ENCODE results near the gene CEP78. TPM values are rescaled to one million over a fixed set of nuclear protein-coding genes. Genes with fewer than 3 reads are reported as not detected.

Gene CEP78
- total RNA-seq, 1 donor from 2014 or later: 13.9 TPM

DNA sequence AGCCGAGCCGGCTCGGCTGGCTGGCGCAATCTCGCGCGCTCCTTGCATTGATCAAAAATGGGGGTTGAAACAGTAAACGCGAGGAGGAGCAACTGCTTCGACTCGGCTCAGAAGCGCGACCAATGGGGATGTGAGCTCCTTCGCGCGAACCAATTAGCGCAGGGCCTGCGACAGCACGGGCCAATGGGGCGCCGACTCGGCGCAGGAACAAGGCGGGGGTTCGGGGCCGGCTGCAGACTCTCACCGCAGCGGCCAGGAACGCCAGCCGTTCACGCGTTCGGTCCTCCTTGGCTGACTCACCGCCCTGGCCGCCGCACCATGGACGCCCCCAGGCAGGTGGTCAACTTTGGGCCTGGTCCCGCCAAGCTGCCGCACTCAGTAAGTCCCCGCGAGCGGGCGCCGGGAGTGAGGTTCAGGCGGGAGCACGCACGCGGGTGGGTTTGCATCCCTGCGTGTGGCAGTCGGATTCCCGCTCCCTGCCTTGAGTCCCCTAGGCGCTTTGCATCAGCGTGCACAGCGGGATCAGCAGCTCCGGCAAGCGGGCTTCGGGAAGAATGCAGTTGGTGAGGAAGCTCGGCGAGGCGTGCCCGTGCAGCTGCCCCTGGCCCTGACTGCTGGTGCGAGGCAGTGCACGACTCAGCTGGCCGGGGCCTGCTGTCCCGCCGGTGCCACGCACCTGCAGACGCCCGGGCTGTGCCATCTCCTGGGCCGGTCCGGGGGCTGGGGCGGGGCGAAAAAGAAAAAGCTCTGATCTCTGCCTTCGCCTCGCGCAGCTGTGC, 61.2 kb downstream of the CEP78 start, which contains the start of gene PSAT1:
Gene PSAT1, plus strand, starts transcription at position 233 of the 779 bp plus-strand sequence. Its CDS starts 86 bp downstream, at position 319.
- H3K27me3 Mint-ChIP-seq (ENCODE audit: unreplicated experiment): no peaks in the 10 kb centered on the region
- H3K9me3 Mint-ChIP-seq (ENCODE audit: unreplicated experiment): no peaks in the 10 kb centered on the region
- TF ChIP-seq, protein P1, sequence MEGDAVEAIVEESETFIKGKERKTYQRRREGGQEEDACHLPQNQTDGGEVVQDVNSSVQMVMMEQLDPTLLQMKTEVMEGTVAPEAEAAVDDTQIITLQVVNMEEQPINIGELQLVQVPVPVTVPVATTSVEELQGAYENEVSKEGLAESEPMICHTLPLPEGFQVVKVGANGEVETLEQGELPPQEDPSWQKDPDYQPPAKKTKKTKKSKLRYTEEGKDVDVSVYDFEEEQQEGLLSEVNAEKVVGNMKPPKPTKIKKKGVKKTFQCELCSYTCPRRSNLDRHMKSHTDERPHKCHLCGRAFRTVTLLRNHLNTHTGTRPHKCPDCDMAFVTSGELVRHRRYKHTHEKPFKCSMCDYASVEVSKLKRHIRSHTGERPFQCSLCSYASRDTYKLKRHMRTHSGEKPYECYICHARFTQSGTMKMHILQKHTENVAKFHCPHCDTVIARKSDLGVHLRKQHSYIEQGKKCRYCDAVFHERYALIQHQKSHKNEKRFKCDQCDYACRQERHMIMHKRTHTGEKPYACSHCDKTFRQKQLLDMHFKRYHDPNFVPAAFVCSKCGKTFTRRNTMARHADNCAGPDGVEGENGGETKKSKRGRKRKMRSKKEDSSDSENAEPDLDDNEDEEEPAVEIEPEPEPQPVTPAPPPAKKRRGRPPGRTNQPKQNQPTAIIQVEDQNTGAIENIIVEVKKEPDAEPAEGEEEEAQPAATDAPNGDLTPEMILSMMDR (IDR thresholded peaks at IDR 0.05): no peak
- H3K4me3 Mint-ChIP-seq (ENCODE audit: unreplicated experiment): peak within 1 kb of the TSS; percentile 88
- peak; percentile 97 for DNase-seq (ENCODE audit: extremely low spot score, unreplicated experiment)
- H3K27ac Mint-ChIP-seq (ENCODE audit: unreplicated experiment): peak within 1 kb of the TSS; percentile 97
- H3K4me1 Mint-ChIP-seq (ENCODE audit: unreplicated experiment): peaks cover 31% of the 10 kb centered on the region
- H3K36me3 Mint-ChIP-seq (ENCODE audit: unreplicated experiment): peaks cover 19% of the 10 kb centered on the region

DNA sequence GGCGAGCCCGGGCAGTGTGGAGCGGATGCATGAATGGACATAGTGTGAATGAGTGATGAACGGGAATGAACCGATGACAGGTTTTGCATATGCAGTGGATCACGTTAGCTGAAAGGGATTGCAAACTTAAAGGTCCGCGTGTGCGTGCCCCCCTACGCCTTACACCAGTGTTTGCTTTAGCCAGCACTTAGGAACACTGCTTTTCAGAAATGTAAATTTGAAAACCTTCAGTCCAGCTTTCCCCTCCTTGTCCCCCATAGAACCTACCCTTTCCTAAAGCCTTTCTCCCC, 61.7 kb downstream of the CEP78 start:
- H3K27ac Mint-ChIP-seq (ENCODE audit: unreplicated experiment): peak overlapping the region; percentile 97
- H3K4me3 Mint-ChIP-seq (ENCODE audit: unreplicated experiment): peak overlapping the region; percentile 88
- no peak for DNase-seq (ENCODE audit: extremely low spot score, unreplicated experiment)
- TF ChIP-seq, protein P1 (IDR thresholded peaks at IDR 0.05): no peak
- no peaks in the 10 kb centered on the region for H3K27me3 Mint-ChIP-seq (ENCODE audit: unreplicated experiment)
- peaks cover 31% of the 10 kb centered on the region for H3K4me1 Mint-ChIP-seq (ENCODE audit: unreplicated experiment)
- peaks cover 22% of the 10 kb centered on the region for H3K36me3 Mint-ChIP-seq (ENCODE audit: unreplicated experiment)
- no peaks in the 10 kb centered on the region for H3K9me3 Mint-ChIP-seq (ENCODE audit: unreplicated experiment)

DNA sequence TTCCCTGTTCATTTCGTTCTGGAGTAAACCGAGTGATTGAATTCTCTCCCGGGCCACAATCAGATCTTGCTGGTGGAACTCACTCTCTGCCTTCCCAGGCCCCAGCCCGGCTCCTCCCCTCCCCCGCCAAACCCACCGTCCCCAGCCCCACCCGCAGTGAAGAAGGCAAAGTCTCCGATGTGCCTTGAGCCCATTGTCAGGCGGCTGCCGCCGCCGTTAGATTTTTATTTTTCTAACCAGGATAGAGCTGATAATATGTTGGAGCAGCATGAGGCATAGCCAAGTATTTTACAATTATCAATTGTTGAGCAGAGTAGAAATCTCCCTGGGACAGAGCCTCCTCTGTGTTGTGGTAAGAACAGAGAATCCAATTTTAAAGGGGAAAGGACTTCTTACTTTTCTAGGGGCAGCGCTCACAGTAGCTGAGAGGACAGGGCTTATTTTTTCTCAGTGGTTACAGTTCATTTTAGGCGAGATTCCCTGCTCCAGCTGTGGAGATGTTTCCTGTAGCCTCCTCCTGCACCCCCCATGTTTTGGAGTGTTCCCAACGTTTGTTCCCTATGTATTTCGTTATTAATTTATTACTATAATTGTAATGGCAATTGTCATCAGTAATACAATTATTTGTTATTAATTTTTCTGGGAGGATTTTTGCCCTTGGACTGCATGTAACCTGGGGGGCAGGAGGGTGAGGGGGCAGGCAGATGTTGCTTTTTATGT, 62.3 kb downstream of the CEP78 start:
- peaks cover 22% of the 10 kb centered on the region for H3K36me3 Mint-ChIP-seq (ENCODE audit: unreplicated experiment)
- TF ChIP-seq, protein P1 (IDR thresholded peaks at IDR 0.05): no peak
- no peaks in the 10 kb centered on the region for H3K9me3 Mint-ChIP-seq (ENCODE audit: unreplicated experiment)
- H3K4me1 Mint-ChIP-seq (ENCODE audit: unreplicated experiment): peaks cover 31% of the 10 kb centered on the region
- peak overlapping the region; percentile 88 for H3K4me3 Mint-ChIP-seq (ENCODE audit: unreplicated experiment)
- peak overlapping the region; percentile 97 for H3K27ac Mint-ChIP-seq (ENCODE audit: unreplicated experiment)
- no peaks in the 10 kb centered on the region for H3K27me3 Mint-ChIP-seq (ENCODE audit: unreplicated experiment)
- DNase-seq (ENCODE audit: extremely low spot score, unreplicated experiment): no peak

DNA sequence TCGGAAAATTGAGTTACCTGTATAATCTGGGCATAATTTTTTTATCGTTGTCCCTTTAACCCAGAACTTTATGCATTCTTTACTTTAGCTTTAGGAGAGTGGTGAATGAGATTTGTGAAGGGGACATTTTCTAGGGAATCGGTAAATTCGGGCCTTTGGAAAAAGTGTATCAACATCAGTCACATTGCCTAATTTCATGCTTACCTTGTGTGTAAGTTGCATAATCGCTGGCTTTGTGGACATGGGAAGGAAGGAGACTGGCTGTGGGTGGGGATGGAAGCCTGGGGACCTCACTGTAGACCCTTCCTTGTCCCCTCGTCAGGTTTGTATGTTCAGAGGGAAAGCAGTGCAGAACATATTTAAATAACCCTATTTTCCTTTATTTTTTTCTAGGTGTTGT, 64.3 kb downstream of the CEP78 start:
- no peak overlapping the region for H3K4me3 Mint-ChIP-seq (ENCODE audit: unreplicated experiment)
- H3K4me1 Mint-ChIP-seq (ENCODE audit: unreplicated experiment): peaks cover 31% of the 10 kb centered on the region
- no peaks in the 10 kb centered on the region for H3K27me3 Mint-ChIP-seq (ENCODE audit: unreplicated experiment)
- TF ChIP-seq, protein P1 (IDR thresholded peaks at IDR 0.05): no peak
- peaks cover 38% of the 10 kb centered on the region for H3K36me3 Mint-ChIP-seq (ENCODE audit: unreplicated experiment)
- no peak for DNase-seq (ENCODE audit: extremely low spot score, unreplicated experiment)
- H3K27ac Mint-ChIP-seq (ENCODE audit: unreplicated experiment): no peak overlapping the region
- no peaks in the 10 kb centered on the region for H3K9me3 Mint-ChIP-seq (ENCODE audit: unreplicated experiment)

DNA sequence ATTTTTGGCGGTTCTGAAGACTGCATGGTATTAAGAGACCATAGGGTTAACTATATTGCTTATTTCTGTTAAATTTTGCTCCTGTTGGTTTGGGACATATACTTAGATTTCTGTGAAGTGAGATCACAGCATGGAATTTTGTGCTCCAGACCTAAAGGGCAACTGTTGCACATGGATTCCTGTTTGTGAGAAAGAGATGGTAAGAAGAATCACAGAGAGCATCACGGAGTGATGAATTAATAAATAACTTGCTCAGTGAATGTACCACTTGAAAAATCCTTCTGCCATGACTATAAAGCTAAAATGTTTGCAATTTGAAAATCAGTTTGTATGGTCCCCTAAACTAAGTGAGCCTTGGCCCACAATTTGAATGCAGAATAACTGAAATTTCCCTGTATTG, 65.6 kb downstream of the CEP78 start:
- peaks cover 48% of the 10 kb centered on the region for H3K36me3 Mint-ChIP-seq (ENCODE audit: unreplicated experiment)
- no peaks in the 10 kb centered on the region for H3K9me3 Mint-ChIP-seq (ENCODE audit: unreplicated experiment)
- TF ChIP-seq, protein P1 (IDR thresholded peaks at IDR 0.05): no peak
- no peaks in the 10 kb centered on the region for H3K27me3 Mint-ChIP-seq (ENCODE audit: unreplicated experiment)
- H3K4me3 Mint-ChIP-seq (ENCODE audit: unreplicated experiment): no peak overlapping the region
- peaks cover 21% of the 10 kb centered on the region for H3K4me1 Mint-ChIP-seq (ENCODE audit: unreplicated experiment)
- H3K27ac Mint-ChIP-seq (ENCODE audit: unreplicated experiment): no peak overlapping the region
- no peak for DNase-seq (ENCODE audit: extremely low spot score, unreplicated experiment)
